Colonic mucosa (tissue), 4 donors: ENCODE data around the gene BGN. TPM values are rescaled to one million over a fixed set of nuclear protein-coding genes. Genes with fewer than 3 reads are reported as not detected.

Source experiments
- DNase-seq: peaks from one replicate; pipeline ENCODE4 v3.0.0-alpha.2; 2020
- H3K27ac ChIP-seq: fragments of 200-600 bp; one replicate; pipeline ENCODE4 v1.8.0; 2021
- H3K27me3 ChIP-seq: fragments of 200-600 bp; one replicate; pipeline ENCODE4 v1.8.0; 2021
- H3K36me3 ChIP-seq: fragments of 200-600 bp; one replicate; pipeline ENCODE4 v1.8.0; 2021
- H3K4me1 ChIP-seq: fragments of 200-600 bp; one replicate; pipeline ENCODE4 v1.8.0; 2021; ENCODE audit warnings: mild to moderate bottlenecking
- H3K4me3 ChIP-seq: fragments of 200-600 bp; one replicate; pipeline ENCODE4 v1.8.0; 2021
- H3K9ac ChIP-seq, 2 donors: one replicate each; pipeline ENCODE4 v1.7.0; 2013; ENCODE audit warnings: control low read depth in 2 of 2, low read depth in 2 of 2, low read length in 2 of 2
- H3K9me3 ChIP-seq: fragments of 200-600 bp; one replicate; pipeline ENCODE4 v1.8.0; 2021
- intact Hi-C: fragments of 100-400 bp; cut with DNase I; formaldehyde crosslinking; loops from one replicate; pipeline ENCODE4 v1.14.1; 2022
- total RNA-seq, 2 donors: library from RNA; stranded (reverse); fragmentation: NEBNext Ultra II Directional in 1 of 2; extraction: Animal tissue kit (Norgen Biotek cat#: 25700) in 1 of 2; gene quantifications; one replicate each; pipeline ENCODE4 v1.2.1, GENCODE V29; 2021
- TF ChIP-seq, protein P1 (sequence below): fragments of 200-600 bp; IDR thresholded peaks from one replicate; pipeline ENCODE4 v1.8.0; 2022; ENCODE audit warnings: antibody characterized with exemption, mild to moderate bottlenecking
- donor health status: healthy.
- donor health status: DM: no; HTN: no; CAD: no.
- donor health status: DM: no; HTN: no; CAD: no.

Gene BGN
- total RNA-seq, 2 donors from 2014 or later, result 6.0 to 11.4 TPM

DNA sequence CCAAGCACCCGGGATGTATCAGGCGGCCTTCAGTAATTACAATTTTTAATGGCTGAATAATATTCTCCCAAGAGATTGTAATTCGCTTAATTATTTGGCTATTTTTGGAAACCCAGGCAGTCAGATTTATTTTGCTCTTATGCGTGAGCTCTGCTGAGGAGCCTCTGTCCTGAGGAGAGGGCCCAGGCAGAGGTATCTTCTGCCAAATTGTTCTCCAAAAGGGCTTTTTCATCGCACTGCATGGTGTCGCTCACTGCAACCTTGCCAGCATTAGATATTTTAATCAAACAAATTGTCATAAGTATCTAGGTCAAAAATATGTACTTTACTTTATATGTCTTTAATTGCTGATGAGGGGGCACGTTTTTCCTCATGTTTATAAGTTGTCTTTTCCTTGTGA lies 28.5 kb downstream of the BGN start:
- H3K9ac ChIP-seq, result no peak overlapping the region
- no peak overlapping the region for H3K4me3 ChIP-seq
- no peak overlapping the region for H3K27ac ChIP-seq
- H3K4me1 ChIP-seq, result no peaks in the 10 kb centered on the region
- H3K27me3 ChIP-seq, result no peaks in the 10 kb centered on the region
- no peaks in the 10 kb centered on the region for H3K36me3 ChIP-seq
- intact Hi-C loops, result no loop called here
- no peaks in the 10 kb centered on the region for H3K9me3 ChIP-seq
- TF ChIP-seq, protein P1, sequence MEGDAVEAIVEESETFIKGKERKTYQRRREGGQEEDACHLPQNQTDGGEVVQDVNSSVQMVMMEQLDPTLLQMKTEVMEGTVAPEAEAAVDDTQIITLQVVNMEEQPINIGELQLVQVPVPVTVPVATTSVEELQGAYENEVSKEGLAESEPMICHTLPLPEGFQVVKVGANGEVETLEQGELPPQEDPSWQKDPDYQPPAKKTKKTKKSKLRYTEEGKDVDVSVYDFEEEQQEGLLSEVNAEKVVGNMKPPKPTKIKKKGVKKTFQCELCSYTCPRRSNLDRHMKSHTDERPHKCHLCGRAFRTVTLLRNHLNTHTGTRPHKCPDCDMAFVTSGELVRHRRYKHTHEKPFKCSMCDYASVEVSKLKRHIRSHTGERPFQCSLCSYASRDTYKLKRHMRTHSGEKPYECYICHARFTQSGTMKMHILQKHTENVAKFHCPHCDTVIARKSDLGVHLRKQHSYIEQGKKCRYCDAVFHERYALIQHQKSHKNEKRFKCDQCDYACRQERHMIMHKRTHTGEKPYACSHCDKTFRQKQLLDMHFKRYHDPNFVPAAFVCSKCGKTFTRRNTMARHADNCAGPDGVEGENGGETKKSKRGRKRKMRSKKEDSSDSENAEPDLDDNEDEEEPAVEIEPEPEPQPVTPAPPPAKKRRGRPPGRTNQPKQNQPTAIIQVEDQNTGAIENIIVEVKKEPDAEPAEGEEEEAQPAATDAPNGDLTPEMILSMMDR, result no peak
- DNase-seq, result no peak

DNA sequence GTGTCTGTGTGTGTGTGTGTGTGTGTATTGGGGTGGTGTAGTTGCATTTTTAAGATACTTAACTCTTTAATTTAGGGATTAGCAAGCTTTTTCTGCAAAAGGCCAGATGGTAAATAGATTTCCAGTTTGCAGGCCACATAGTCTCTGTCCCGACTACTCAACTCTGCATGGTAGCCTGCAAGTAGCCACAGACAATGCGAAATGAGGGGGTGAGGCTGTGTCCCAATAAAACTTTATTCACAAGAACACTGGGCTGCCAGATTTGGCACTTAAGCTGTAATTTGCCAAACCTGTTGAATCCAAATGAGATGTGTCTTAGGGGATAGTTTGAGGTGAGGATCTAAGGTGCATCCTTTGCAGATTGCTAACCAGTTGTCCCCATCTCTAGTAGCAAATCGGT lies 29.5 kb downstream of the BGN start:
- Histone ChIP-seq H3K27me3 (no peaks in the 10 kb centered on the region), H3K27ac (no peak overlapping the region)
- intact Hi-C loops, result no loop called here

DNA sequence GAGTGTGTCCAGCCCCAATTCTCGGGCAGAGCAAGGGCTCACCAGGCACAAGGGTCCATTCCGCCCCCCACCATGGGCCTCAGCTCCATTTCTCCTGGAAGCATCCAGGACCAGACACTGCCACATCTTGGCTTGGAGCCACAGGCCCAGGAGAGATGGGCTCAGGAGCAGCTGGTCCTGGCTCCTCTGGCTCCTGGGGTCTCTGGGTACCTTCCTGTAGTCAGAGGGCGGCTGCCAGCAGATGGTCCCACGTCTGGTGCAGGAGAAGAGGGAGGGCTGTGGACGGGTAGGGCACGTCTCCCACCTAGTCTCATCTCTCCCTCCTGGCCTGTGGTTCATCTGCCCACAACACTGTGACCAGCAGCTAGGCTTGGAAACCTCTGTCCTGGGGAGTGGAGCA lies 30.7 kb downstream of the BGN start:
- Histone ChIP-seq H3K4me3 (no peak overlapping the region), H3K36me3 (no peaks in the 10 kb centered on the region)
- intact Hi-C loops, result no loop called here

More for the DNA sequence above, 29.5 kb downstream of the BGN start:
- Histone ChIP-seq H3K9ac (no peak overlapping the region), H3K9me3 (no peaks in the 10 kb centered on the region), H3K4me1 (no peaks in the 10 kb centered on the region), H3K4me3 (no peak overlapping the region), H3K36me3 (no peaks in the 10 kb centered on the region)
- no peak for DNase-seq
- TF ChIP-seq, protein P1, result no peak

DNA sequence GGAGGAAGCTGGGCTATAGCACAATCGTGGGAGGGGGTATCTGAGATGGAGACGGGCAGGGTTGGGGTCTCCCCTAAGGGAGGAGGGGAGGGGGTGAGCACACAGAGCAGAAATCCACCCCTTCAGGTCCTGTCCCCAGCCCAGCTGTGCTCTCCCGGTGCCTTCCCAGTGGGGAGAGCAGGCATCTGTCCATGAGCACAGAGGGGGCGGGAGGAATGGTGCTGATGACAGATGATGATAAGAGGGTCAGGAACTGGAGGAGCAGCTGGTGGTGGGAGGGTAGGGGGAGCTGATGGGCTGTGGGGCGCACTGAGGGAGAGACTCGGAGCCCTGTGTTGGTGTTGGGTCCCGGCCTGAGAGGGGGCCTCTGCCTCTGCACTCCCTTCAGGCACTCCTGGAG lies 31.3 kb downstream of the BGN start:
- intact Hi-C loops, result no loop called here
- H3K9ac ChIP-seq, result no peak overlapping the region
- TF ChIP-seq, protein P1, result no peak
- no peak overlapping the region for H3K27ac ChIP-seq
- no peaks in the 10 kb centered on the region for H3K9me3 ChIP-seq
- DNase-seq, result no peak
- no peaks in the 10 kb centered on the region for H3K36me3 ChIP-seq
- H3K27me3 ChIP-seq, result no peaks in the 10 kb centered on the region
- H3K4me1 ChIP-seq, result no peaks in the 10 kb centered on the region
- no peak overlapping the region for H3K4me3 ChIP-seq

More for the DNA sequence above, 30.7 kb downstream of the BGN start:
- H3K4me1 ChIP-seq, result no peaks in the 10 kb centered on the region
- TF ChIP-seq, protein P1, result no peak
- H3K9me3 ChIP-seq, result no peaks in the 10 kb centered on the region
- H3K27me3 ChIP-seq, result no peaks in the 10 kb centered on the region
- no peak overlapping the region for H3K9ac ChIP-seq
- no peak overlapping the region for H3K27ac ChIP-seq
- no peak for DNase-seq

DNA sequence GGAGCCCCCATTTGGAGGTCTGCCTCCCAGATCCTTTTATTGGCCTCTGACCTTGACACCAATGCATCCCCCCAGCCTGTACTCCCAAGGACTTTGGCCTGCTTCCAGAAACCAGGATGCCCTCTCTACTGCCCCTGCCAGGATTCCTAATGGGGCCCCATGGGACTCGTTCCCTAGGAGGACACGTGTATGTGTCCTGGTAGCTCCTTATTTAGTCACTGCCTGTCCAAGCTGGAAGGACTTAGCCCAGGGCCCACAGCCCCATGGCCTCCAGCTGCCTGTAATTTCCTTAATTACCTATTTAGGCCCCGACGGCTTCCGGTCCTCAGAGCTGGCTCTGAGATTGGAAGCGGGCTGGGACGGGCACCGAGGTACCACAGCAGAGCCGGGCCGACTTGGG lies 32.0 kb downstream of the BGN start:
- intact Hi-C loops, result no loop called here
- no peak for DNase-seq
- Histone ChIP-seq H3K27ac (no peak overlapping the region), H3K36me3 (no peaks in the 10 kb centered on the region), H3K27me3 (no peaks in the 10 kb centered on the region), H3K9me3 (no peaks in the 10 kb centered on the region), H3K4me3 (no peak overlapping the region), H3K9ac (no peak overlapping the region), H3K4me1 (no peaks in the 10 kb centered on the region)
- TF ChIP-seq, protein P1, result no peak

DNA sequence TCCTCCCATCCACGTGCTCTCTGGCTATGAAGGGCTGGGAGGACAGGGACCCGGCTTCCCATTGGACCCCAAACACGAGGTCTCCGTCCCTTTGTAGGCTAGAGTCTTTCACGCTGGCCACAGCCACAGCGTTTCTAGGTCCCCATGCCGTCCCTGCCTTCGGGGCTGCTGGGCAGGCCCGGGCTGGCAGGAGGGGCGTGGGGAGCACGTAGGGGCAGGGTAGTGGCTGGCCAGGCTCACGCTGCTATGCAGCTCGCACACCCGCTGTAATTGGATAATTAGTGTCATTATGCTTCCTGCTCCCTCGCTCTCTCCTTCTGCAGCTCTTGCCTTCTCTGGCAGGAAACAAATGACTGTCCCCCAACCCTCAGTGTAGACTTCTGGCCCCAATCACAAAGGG lies 32.4 kb downstream of the BGN start:
- DNase-seq, result no peak
- H3K27ac ChIP-seq, result no peak overlapping the region
- H3K9ac ChIP-seq, result no peak overlapping the region
- no peaks in the 10 kb centered on the region for H3K4me1 ChIP-seq
- no peaks in the 10 kb centered on the region for H3K27me3 ChIP-seq
- intact Hi-C loops, result no loop called here
- H3K9me3 ChIP-seq, result no peaks in the 10 kb centered on the region
- no peak overlapping the region for H3K4me3 ChIP-seq
- TF ChIP-seq, protein P1, result no peak
- no peaks in the 10 kb centered on the region for H3K36me3 ChIP-seq
